Astrocyte of the spinal cord (primary cell): ENCODE results near the gene CCDC88C.

ENCODE experiments used
- DNase-seq: peaks from one replicate; pipeline ENCODE4 v3.0.0; 2011; ENCODE audit warnings: low read depth, low spot score
- H3K4me3 ChIP-seq: 2 replicates; pipeline ENCODE4 v1.5.1; 2011; ENCODE audit warnings: low read depth, mild to moderate bottlenecking, low read length, moderate library complexity
- CTCF ChIP-seq: IDR thresholded peaks from 2 replicates; pipeline ENCODE4 v1.5.1; 2012; ENCODE audit warnings: low read depth, mild to moderate bottlenecking, low read length, inconsistent platforms
- in situ Hi-C: cut with HindIII; loops from 2 replicates; pipeline ENCODE4 v1.10.0; 2017; ENCODE audit warnings: low sequenced_read_pairs

CCDC88C gene, protein sequence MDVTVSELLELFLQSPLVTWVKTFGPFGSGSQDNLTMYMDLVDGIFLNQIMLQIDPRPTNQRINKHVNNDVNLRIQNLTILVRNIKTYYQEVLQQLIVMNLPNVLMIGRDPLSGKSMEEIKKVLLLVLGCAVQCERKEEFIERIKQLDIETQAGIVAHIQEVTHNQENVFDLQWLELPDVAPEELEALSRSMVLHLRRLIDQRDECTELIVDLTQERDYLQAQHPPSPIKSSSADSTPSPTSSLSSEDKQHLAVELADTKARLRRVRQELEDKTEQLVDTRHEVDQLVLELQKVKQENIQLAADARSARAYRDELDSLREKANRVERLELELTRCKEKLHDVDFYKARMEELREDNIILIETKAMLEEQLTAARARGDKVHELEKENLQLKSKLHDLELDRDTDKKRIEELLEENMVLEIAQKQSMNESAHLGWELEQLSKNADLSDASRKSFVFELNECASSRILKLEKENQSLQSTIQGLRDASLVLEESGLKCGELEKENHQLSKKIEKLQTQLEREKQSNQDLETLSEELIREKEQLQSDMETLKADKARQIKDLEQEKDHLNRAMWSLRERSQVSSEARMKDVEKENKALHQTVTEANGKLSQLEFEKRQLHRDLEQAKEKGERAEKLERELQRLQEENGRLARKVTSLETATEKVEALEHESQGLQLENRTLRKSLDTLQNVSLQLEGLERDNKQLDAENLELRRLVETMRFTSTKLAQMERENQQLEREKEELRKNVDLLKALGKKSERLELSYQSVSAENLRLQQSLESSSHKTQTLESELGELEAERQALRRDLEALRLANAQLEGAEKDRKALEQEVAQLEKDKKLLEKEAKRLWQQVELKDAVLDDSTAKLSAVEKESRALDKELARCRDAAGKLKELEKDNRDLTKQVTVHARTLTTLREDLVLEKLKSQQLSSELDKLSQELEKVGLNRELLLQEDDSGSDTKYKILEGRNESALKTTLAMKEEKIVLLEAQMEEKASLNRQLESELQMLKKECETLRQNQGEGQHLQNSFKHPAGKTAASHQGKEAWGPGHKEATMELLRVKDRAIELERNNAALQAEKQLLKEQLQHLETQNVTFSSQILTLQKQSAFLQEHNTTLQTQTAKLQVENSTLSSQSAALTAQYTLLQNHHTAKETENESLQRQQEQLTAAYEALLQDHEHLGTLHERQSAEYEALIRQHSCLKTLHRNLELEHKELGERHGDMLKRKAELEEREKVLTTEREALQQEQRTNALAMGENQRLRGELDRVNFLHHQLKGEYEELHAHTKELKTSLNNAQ (N-terminal part only)

GRCh38 chr14:91417120-91417982 is at the start of gene CCDC88C:
Gene CCDC88C, minus strand, starts transcription at chr14:91417820. Its CDS starts 130 bp downstream, at chr14:91417690.
- no peak for TF ChIP-seq CTCF
- peak; percentile 23 for DNase-seq
- in situ Hi-C loops: no loop called here
- H3K4me3 ChIP-seq: peak within 1 kb of the TSS; percentile 40

GRCh38 chr14:91466192-91466591 is 48.6 kb upstream of the CCDC88C start:
- H3K4me3 ChIP-seq: no peak overlapping the region
- no peak for TF ChIP-seq CTCF
- in situ Hi-C loops: no loop called here
- DNase-seq: no peak

- in situ Hi-C loops: no loop called here
- no peak for TF ChIP-seq CTCF
- no peak overlapping the region for H3K4me3 ChIP-seq
- DNase-seq: no peak
Observed at GRCh38 chr14:91464615-91465205, 47.1 kb upstream of the CCDC88C start.

DNA sequence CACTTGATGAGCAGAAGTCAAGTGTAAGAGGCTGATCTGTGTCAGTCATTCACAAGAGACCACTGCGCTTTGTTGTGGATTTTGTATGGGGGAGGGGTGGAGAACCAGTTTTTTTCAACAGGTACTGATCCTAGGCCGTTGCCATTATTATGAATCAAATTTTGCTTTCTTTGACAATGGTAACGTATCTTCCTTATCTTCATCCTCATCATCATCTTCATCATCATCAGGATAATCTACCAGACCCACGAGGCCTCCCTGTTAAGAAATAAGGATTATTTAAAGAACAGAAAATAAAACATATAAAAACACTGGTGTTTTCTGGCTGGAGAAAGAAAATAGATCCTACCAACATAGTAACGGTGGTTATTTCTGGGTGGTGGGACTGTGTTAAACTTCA is 41.0 kb upstream of the CCDC88C start:
- DNase-seq: no peak

GRCh38 chr14:91456283-91456682 is 38.7 kb upstream of the CCDC88C start:
- DNase-seq: no peak
- in situ Hi-C loops: no loop called here
- TF ChIP-seq CTCF: no peak
- no peak overlapping the region for H3K4me3 ChIP-seq

More for the DNA sequence above, 41.0 kb upstream of the CCDC88C start:
- H3K4me3 ChIP-seq: no peak overlapping the region
- no peak for TF ChIP-seq CTCF
- in situ Hi-C loops: no loop called here
